Caki2 (cell line): ENCODE data around the gene IRS2. TPM values are rescaled to one million over a fixed set of nuclear protein-coding genes. Genes with fewer than 3 reads are reported as not detected.
"Not testable (repeated sequence)": the region's sequence is repeated elsewhere in the genome, so short reads cannot be mapped to it uniquely, and the experiment has no call there.

Experiments used
- DNase-seq: peaks from one replicate; pipeline ENCODE4 v3.0.0-alpha.2; 2015; ENCODE audit warnings: low read depth
- in situ Hi-C: cut with HindIII; loops from 2 replicates; pipeline ENCODE4 v1.10.0; 2016; ENCODE audit warnings: low sequenced_read_pairs, low pct_unique_long_range_greater_than_20kb, mixed read lengths
- total RNA-seq: library from RNA; depleted of rRNA; stranded (reverse); fragments of >200 nt; shearing (Covaris generic); gene quantifications from 2 replicates; pipeline ENCODE4 v1.2.3, GENCODE V29; 2014; ENCODE audit warnings: low replicate concordance

The IRS2 gene
- total RNA-seq, 1 experiment from 2014 or later = 21.2 TPM

DNA sequence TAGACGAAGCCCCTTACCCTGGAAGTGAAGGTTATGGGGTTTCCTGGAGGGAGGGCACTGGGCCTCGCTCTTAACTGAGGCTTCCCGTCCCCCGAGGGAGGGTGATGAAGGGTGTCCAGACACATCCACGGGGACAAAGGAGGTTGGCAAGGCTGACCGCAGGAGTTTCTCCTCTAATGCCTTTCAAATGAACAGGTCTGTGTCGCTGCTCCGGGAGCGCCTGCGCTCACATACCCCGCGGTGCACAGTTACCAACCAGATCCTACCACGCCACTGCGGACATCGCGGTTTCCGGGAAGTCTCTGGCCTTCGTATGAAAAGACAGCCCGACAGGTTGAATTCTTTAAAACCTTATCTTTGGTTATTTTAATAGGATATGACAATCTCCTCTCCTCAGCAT, 41.3 kb downstream of the IRS2 start:
- in situ Hi-C loops = no loop called here
- no peak for DNase-seq

DNA sequence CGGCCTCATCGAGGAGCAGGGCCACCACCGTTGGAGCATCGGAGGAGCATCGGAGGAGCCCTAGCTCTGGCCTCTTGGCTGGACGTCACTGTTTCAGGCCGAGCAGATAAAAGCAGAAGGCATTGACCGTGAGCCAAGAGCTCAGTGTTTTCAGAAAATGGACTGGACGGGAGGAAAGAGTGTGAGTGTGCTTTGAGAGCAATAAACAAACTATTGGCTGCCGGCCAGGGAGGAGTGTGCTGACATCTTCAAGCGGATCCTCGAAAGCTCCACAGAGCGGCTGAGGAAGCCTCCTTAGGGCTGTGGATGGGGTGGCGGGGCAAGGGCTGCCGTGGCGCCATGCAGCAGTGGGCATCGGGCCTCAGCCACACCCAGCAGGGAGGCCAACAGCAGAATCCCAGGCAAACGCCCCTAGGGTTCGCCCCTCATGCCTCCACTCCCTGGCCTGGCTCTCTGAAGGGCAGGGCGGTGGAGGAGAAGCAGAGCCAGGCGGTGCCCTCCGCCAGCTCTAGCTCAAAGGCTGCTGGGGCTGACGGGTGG, 41.8 kb downstream of the IRS2 start:
- no peak for DNase-seq
- in situ Hi-C loops = no loop called here

DNA sequence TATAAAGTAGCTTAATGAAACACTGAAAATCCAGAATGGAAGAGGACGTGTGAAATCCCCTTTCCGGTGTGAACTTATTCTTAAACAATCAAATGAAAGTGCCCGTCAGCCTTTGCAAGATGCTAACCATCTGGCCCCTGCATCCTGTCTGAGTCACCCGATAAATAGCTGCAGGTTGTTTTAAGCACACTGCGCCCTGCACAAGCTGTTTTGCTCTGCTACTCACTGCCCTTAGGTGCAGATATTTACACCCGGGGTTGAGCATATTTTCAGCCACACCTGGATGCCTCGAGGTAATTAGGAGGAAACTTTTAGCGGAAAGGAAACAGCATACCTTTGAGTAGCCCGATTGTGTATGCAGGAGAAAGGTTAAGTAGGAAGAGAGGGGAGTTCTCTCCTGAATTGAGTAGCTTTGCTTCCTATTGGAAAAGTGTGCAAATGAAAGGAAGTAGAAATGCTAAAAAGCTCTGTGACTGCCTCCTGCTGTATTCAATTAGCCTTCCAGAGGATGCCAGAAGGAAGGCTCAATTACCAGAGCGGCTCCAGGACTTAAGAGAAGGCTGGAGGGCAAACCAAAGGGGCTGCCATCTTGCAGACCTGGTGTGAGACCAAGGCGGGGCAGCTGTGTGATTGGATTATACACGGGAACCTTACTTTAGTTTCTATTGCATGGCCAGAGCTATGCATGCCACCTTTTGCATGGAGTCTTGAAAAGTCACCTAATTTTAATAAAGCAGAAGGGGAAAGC, 42.5 kb downstream of the IRS2 start:
- peak; percentile 55 for DNase-seq
- in situ Hi-C loops = no loop called here

DNA sequence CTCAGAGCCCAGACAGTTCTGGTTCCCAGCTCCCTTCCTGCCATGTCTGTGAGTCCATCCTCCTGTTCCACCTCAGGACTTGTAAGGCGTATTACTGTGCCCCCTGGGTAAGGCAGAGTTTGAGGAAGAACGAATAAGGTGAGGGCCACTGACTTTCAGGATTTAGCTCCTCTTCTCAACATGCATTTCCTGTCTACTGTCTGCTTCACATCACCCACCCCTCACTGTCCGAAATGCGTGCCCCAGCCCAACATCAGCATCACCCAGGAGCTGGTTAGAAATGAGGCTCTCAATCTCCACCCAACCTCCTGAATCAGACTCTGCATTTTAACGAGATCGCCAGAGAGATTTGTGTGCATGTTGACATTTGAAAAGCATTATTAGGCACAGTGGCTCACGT, 44.4 kb downstream of the IRS2 start:
- in situ Hi-C loops = no loop called here
- no peak for DNase-seq

DNA sequence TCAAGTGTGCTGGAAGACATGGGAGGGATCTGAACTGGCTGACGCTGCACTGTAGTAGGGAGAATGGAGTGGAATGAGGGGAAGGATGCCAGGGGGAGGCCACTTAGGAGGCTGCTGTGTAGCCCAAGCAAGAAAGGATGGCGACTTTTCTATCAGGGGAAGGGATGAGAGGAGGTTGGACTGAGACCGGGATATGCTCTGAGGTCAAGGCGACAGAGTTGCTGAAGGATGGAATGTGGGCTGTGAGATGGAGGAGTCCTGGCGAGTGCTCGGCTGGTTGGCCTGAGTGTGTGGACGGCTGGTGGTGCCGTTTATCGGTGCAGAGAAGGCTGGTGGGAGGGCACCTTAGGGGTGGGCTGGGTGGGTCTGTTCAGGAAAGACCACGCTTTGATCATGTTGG, 45.7 kb downstream of the IRS2 start:
- DNase-seq = no peak
- in situ Hi-C loops = no loop called here

DNA sequence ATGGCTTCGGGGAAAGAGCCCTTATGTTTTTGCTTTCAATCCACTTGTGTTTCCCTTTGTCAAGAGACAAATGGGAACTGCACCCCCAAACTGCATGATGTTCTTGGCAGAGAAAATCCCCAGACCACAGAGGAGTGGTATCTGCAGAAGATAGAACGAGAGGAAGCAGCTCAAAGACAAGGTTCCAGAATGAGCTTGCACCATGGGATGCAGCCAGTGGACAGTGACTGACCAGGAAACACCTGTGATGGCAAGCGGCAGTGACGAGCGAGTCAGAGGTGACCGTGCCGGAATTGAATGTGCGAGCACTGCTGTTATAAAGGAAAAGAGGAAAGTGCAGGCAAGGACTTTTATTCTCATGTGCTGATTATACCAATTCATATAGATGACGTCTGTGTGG, 46.3 kb downstream of the IRS2 start:
- in situ Hi-C loops = no loop called here
- no peak for DNase-seq

DNA sequence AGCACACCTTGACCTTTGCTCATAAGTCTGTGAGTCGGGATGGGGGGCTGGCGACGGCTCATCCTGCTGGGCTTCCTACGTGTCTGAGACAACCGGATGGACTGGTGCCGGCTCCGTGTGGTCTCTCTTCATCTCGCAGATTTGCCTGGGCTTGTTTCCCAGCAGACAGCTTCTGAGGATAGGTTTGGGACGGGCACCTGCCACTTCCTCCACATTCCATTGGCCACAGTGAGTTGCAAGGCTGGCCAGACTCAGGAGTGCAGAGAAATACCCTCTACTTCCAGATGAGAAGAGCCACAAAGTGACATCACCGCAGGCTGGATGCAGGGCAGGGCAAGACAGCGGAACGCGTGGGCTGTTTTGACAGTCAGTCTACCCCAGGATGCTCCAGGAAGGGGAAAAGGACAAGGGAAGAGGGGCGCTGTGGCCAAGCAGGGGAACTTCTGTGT, 48.1 kb downstream of the IRS2 start:
- DNase-seq = no peak
- in situ Hi-C loops = no loop called here

DNA sequence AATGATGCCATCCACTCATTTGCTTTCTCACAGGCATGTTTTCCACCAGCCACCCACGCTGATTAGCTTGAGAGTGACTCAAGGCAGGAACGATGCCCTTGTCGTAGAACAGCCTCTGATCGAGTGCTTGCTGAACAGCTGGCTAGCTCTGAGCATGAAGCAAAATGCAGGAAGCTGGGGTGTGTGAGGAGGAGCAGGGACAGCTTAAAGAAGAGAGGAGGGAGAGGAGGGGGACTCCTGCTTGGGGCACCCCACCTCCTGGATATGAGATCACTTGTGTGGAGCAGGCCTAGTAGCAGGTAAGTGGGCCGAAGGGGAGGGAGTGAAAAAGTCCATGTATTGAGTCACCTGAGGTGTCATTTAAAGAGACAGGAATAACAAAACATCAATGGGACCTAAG, 48.8 kb downstream of the IRS2 start:
- in situ Hi-C loops = no loop called here
- DNase-seq = no peak

DNA sequence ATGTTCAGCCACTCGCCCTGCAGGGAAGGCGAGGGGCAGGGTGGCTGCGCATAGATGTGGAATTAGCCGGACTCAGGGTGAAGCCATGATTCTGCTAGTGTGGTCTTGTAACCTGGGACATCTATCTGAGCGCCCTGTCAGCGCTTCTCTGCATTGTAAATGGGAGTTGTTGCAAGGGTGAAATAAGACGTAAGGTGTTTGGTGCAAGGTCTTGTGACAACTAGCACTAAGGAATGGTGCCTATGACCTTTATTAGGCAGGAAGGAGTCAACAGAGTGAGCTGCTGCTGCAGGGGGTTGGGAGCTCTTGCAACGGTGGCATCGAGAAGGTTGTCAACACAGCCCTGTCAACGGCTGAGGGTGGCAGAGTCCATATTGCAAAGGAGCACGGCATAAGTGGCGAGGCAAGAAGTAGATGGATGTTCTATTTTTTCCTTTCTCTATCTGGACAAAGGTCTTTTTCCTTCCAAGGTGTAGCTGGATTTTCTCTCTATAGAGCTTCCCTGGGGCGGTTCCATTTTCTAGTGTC, 49.3 kb downstream of the IRS2 start:
- in situ Hi-C loops = no loop called here
- DNase-seq = no peak

DNA sequence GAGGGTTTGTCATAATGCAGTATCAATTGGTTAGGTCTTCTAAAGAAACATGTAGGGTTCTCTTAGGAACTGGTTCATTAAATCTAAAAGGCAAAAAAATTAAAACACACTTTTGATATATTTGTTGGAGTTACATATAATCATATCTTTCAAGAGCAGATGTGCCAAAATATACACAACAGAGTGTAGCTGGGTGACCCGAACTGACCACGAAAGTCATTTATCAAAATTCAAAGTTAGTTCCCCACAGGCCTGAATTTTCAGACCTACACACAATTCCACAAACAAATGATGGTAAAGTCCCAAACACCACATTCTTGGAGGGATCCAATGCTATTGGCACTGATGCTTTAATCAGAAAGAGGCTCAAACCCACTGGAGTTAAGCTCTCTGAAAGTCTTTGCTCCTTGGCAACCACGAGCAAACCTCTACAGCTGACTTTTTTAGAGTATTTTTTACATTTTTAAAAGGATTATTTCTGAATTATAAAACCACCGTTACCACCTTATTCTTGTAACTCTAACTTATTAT, 50.9 kb downstream of the IRS2 start:
- no peak for DNase-seq
- in situ Hi-C loops = no loop called here

DNA sequence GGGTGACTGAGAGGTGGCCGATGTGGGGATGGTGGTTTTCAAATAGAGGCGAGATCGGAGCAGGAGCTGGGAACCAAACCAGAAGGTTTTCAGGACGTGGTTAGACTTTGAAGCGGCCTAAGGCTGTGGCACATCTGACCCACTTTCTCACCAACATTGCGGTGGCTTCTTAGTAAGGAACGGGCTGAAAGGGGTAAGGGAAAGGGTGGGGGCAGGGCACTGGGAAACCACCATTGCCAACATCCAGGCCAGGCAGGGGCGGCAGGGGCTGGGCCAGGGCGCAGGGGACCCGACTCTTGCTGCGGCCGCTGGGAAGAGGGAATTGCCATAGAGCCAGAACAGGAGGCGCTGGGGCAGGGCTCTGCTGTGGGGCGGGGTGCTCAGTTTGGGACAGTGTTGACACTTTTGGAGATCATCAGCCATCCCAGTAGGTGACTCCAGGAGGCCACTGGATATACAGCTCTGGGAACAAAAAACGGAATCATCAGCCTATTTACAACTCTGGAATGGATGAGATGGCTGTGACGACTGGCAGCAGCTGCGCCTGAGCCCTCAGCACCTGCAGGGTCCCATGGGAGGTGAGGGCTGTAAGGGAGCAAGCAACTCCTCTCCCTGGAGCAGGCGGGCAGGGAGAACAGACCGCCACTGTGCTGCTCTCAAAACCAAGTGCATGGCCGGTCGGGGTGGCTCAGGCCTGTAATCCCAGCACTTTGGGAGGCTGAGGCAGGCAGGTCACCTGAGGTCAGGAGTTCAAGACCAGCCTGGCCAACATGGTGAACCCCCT, 52.2 kb downstream of the IRS2 start:
- in situ Hi-C loops = no loop called here

DNA sequence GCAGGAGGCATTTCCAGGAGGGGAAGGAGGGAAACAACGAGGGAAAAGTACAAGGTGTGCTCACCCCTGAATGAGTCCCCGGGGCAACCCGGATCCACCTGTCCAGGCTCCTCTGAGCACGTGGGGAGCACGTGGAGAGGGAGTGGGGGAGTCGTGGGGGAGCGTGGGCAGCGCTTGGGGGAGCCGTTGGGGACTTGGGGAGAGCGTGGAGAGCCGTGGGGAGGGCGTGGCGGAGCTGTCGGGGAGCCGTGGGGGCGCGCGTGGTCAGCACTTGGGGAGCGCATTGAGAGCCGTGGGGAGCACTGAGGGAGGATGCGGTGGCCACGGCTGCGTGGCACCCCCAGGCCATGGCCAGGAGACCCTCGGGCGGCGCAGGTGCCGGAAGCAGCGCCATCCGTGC, 52.8 kb downstream of the IRS2 start:
- in situ Hi-C loops = no loop called here
- no peak for DNase-seq

More for the DNA sequence above, 52.2 kb downstream of the IRS2 start:
- DNase-seq = no peak

DNA sequence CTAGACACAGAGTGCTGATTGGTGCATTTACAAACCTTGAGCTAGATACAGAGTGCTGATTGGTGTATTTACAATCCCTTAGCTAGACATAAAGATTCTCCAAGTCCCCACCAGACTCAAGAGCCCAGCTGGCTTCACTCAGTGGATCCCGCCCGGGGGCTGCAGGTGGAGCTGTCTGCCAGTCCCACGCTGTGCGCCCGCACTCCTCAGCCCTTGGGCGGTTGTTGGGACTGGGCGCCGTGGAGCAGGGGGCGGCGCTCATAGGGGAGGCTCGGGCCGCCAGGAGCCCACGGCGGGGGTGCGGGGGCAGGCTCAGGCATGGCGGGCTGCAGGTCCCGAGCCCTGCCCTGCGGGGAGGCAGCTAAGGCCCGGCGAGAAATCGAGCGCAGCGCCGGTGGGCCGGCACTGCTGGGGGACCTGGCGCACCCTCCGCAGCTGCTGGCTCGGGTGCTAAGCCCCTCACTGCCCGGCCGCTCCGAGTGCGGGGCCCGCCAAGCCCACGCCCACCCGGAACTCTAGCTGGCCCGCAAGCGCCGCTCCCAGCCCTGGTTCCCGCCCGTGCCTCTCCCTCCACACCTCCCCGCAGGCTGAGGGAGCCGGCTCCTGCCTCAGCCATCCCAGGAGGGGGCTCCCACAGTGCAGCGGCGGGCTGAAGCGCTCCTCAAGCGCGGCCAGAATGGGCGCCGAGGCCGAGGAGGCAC, 53.8 kb downstream of the IRS2 start:
- in situ Hi-C loops, DNase-seq: not testable (repeated sequence)

DNA sequence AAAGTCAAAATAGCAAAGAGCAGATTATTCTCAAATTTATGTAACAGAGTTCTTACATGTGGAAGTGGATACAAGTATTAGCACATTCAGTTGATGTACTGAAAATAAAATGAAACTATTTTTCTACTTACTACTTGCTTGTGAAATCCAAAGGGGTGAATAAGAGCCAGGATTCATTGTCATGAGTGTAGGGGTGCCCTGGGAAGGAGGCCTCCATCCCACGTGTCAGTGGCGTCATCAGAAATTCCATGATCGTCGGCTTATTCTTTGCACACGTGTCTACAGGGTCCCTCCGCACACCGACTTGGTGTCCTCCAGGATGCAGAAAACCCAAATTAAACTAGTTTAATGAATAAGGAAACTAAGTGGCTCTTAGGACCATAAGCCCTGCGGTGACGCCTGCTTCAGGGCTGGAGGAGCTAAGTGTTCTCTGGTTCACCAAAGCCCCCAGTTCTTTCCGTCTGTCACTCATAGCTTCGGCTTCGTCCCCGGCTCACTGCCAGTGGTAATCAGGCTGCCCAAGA, 55.5 kb downstream of the IRS2 start:
- no peak for DNase-seq
- in situ Hi-C loops = no loop called here

DNA sequence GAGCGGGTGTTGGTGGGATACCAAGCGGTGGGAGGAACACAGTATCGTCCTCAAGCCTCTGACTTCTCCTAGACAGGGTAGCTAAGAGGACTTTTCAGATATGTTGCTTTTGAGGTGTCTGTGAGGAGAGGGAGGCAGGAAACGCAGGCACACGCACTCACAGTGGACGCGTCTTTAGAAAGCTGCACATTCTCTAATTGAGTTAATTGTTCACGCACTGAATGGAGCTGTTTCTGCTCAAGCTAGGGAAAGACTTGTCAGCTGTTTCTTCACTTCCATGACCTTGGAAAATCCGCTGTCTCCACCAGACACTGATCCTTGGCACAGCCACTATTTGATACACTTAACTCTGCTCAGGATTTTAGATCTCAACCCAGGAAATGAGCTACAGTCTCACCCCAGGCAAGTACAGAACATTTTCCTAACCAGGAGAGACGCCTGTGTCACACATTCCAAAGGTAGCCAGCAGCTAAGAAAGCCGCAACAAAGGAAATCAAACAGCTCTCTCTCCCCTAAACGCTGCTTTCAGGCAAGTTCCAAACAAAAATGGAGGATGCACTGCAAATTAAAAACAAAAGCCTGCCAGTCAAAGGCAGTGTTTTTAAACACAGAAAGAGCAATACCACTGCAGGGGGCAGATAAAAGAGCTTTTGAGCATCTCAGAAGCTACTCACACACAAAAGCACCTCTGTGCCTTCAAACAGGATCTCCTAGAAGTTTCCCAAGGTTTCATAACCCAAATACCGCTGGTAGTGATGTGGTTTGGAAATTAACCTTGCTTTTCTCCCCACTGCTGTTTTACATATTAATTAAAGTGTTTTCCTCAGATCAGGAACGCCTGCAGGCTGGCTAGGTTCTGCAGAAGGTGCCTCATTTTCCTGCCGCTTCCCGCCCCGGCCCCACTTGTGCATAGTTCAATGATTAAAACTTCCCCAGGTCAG, 57.3 kb downstream of the IRS2 start:
- in situ Hi-C loops = no loop called here
- DNase-seq = no peak

DNA sequence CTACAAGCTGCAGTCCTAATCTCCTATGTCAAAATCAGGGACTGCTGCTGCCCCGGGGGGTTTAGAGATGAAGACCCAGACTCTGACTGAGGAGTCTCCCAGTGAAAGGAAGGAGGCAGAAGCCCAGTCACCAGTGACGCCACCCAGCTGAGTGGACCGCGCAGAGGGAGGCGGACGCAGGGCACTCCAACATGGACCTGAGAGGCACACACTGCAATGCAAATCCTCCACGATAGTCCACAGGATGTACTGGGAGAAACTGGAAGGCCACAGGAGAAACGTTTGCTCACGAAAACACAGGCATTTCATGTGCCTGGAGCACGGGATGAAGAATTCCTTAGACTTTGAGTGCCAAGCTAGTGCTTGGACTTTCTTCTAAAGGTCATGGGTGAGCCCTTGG, 58.3 kb downstream of the IRS2 start:
- no peak for DNase-seq
- in situ Hi-C loops = no loop called here

DNA sequence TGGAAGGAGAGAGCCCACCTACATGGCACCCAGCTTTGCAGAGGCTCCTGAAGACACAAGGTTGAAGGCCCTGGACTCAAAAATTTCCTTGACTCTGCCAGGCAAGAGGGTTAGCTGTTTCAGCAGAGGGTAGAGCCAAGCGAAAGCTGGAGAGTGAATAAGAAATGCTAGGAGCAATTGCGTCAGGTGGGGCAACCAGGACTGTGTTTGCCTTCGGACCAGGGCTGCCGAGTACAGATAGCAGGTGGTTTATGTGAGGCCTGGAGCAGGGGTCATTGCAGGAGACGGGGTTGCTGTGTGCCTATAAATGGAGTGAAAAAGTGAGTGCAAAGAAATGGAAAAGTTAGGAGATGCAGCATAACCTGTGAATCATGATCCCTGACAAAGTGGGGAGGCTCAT, 59.1 kb downstream of the IRS2 start:
- in situ Hi-C loops = no loop called here
- DNase-seq = no peak
